ENCODE results near the gene SGK1.

Gene SGK1

GRCh38 chr6:134316733-134317431, 1.0 kb downstream of the SGK1 start:
- DNase-seq (ENCODE audit: extremely low spot score), result no peak
- ChIA-PET POLR2A (no interaction called here), CTCF (interaction anchor here (1.3 to 1.8 kb wide), 3 partner anchors 9 to 52 kb away, joined by 3 to 8 read pairs (median 3); no protein-coding TSS in a partner anchor)
- no peak for TF ChIP-seq CTCF (IDR thresholded peaks at IDR 0.05; ENCODE audit: control extremely low read depth, extremely low read depth, low read depth, missing control alignments)

- TF ChIP-seq CTCF (IDR thresholded peaks at IDR 0.05; ENCODE audit: control extremely low read depth, extremely low read depth, low read depth, missing control alignments), result no peak
- POLR2A ChIA-PET, result no interaction called here
- CTCF ChIA-PET, result interaction anchor here (1.2 kb wide), 1 partner anchor 18 kb away, joined by 3 read pairs; no protein-coding TSS in a partner anchor
- no peak for DNase-seq (ENCODE audit: extremely low spot score)
Observed at GRCh38 chr6:134315974-134316441, 1.9 kb downstream of the SGK1 start.

GRCh38 chr6:134315189-134315588, 2.7 kb downstream of the SGK1 start:
- no peak for TF ChIP-seq CTCF (IDR thresholded peaks at IDR 0.05; ENCODE audit: control extremely low read depth, extremely low read depth, low read depth, missing control alignments)
- POLR2A ChIA-PET, result interaction anchor here (0.6 kb wide), 1 partner anchor 134 kb away, joined by 5 read pairs; no protein-coding TSS in a partner anchor
- CTCF ChIA-PET, result interaction anchor here (1.2 to 2.0 kb wide), 2 partner anchors 18 to 25 kb away, joined by 3 to 7 read pairs; no protein-coding TSS in a partner anchor
- no peak for DNase-seq (ENCODE audit: extremely low spot score)

GRCh38 chr6:134314006-134314821, 3.7 kb downstream of the SGK1 start:
- POLR2A ChIA-PET, result interaction anchor here (0.6 kb wide), 1 partner anchor 135 kb away, joined by 5 read pairs; no protein-coding TSS in a partner anchor
- TF ChIP-seq CTCF (IDR thresholded peaks at IDR 0.05; ENCODE audit: control extremely low read depth, extremely low read depth, low read depth, missing control alignments), result no peak
- DNase-seq (ENCODE audit: extremely low spot score), result no peak
- CTCF ChIA-PET, result interaction anchor here (0.9 to 2.3 kb wide), 7 partner anchors 8 to 327 kb away, joined by 3 to 7 read pairs (median 4); no protein-coding TSS in a partner anchor

GRCh38 chr6:134312038-134312660, 5.8 kb downstream of the SGK1 start:
- ChIA-PET POLR2A (no interaction called here), CTCF (interaction anchor here (2.3 kb wide), 1 partner anchor 31 kb away, joined by 5 read pairs; no protein-coding TSS in a partner anchor)

More at GRCh38 chr6:134312038-134312660, 5.8 kb downstream of the SGK1 start:
- no peak for TF ChIP-seq CTCF (IDR thresholded peaks at IDR 0.05; ENCODE audit: control extremely low read depth, extremely low read depth, low read depth, missing control alignments)
- no peak for DNase-seq (ENCODE audit: extremely low spot score)
